ENCODE measurements around the gene POLR2A. TPM values are rescaled to one million over a fixed set of nuclear protein-coding genes. Genes with fewer than 3 reads are reported as not detected.

POLR2A gene
- total and polyA plus RNA-seq, 2 of the 13 experiments (the other 11 are each of a cell fraction or from before 2014, with no cell fraction given) = 17.8 to 18.3 TPM

DNA sequence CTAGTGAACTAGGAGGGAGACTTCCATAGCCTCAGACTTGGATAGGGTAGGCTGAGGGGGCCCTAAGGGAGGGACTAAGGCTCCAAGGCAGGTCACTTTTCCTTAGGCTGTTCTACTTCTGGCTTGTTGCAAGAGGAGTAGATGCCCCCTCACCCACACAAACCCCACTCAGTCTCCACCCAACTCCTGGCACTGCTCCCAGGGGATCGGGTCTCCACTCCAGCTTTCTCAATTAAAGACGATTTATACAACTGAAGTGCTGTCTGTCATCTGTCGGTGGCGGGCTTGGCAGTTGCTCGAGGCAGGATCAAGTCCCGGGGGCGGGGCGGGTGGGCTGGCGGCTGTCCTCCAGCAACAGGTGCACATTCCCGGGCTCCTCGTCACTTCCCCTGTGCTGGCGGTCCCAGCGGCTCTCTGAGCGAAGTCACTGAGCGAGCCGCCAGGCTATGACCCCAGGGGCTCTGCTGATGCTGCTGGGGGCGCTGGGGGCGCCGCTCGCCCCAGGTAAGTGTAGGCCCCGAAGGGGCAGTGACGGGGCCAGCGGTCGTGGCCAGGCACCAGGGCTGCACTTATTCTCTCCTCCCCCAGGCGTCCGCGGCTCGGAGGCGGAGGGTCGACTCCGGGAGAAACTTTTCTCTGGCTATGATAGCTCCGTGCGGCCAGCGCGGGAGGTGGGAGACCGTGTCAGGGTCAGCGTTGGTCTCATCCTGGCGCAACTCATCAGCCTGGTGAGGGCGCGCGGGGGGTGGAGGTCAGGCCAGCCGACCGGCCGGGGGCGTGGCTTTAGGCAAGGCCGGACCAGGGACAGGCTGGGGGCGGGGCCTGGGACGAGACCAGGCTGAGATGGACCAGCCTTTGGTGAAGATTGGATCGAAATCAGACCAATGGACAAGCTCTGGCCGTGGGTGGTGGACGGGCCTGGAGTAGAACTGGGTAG is 39.2 kb upstream of the POLR2A start, which contains the start of gene CHRNB1 (continued):
- TF ChIP-seq, protein P1, sequence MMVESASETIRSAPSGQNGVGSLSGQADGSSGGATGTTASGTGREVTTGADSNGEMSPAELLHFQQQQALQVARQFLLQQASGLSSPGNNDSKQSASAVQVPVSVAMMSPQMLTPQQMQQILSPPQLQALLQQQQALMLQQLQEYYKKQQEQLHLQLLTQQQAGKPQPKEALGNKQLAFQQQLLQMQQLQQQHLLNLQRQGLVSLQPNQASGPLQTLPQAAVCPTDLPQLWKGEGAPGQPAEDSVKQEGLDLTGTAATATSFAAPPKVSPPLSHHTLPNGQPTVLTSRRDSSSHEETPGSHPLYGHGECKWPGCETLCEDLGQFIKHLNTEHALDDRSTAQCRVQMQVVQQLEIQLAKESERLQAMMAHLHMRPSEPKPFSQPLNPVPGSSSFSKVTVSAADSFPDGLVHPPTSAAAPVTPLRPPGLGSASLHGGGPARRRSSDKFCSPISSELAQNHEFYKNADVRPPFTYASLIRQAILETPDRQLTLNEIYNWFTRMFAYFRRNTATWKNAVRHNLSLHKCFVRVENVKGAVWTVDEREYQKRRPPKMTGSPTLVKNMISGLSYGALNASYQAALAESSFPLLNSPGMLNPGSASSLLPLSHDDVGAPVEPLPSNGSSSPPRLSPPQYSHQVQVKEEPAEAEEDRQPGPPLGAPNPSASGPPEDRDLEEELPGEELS (CRISPR knock-in tag; IDR thresholded peaks at IDR 0.05) = peak; percentile 19; the same call in 1 of the 2 replicates
- TF ChIP-seq ZNF639 (CRISPR knock-in tag; conservative IDR thresholded peaks at IDR 0.05) (no peak), KDM1A (CRISPR knock-in tag; IDR thresholded peaks at IDR 0.05) (no peak; the same call in 1 of the 2 replicates), KDM5B (CRISPR knock-in tag; IDR thresholded peaks at IDR 0.05; ENCODE audit: borderline replicate concordance) (peak; percentile 87), SNRNP70 (IDR thresholded peaks at IDR 0.05; ENCODE audit: low read depth, low read length) (no peak), BHLHE40 (IDR thresholded peaks at IDR 0.05; ENCODE audit: low read length) (no peak), ZNF260 (CRISPR knock-in tag; IDR thresholded peaks at IDR 0.05; ENCODE audit: borderline replicate concordance, low read depth) (no peak), ZZZ3 (CRISPR knock-in tag; IDR thresholded peaks at IDR 0.05; ENCODE audit: borderline replicate concordance) (0 out of 2 replicates have a peak, but pooled peaks have one; percentile 36), SALL1 (CRISPR knock-in tag; IDR thresholded peaks at IDR 0.05) (no peak; the same call in 1 of the 2 replicates), ZNF296 (CRISPR knock-in tag; conservative IDR thresholded peaks at IDR 0.05) (no peak), KLF13 (CRISPR knock-in tag; IDR thresholded peaks at IDR 0.05) (no peak), ELF1 (CRISPR knock-in tag; IDR thresholded peaks at IDR 0.05) (peak; percentile 33; the same call in 1 of the 2 replicates), ZNF460 (CRISPR knock-in tag; IDR thresholded peaks at IDR 0.05; ENCODE audit: borderline replicate concordance) (no peak), PRDM4 (CRISPR knock-in tag; IDR thresholded peaks at IDR 0.05; ENCODE audit: borderline replicate concordance) (no peak), SCMH1 (CRISPR knock-in tag; IDR thresholded peaks at IDR 0.05; ENCODE audit: borderline replicate concordance) (no peak), TBL1XR1 (IDR thresholded peaks at IDR 0.05; ENCODE audit: borderline replicate concordance, low read length, partially characterized antibody) (peak; percentile 48), CREM (IDR thresholded peaks at IDR 0.05) (0 out of 2 replicates have a peak, but pooled peaks have one; percentile 19), CREM (CRISPR knock-in tag; IDR thresholded peaks at IDR 0.05) (no peak), ATAD3A (CRISPR knock-in tag; IDR thresholded peaks at IDR 0.05) (no peak), HDAC2 (CRISPR knock-in tag; IDR thresholded peaks at IDR 0.05) (no peak), NFE2L1 (CRISPR knock-in tag; IDR thresholded peaks at IDR 0.05; ENCODE audit: borderline replicate concordance) (no peak), ARID2 (CRISPR knock-in tag; IDR thresholded peaks at IDR 0.05; ENCODE audit: borderline replicate concordance) (no peak), ZKSCAN5 (CRISPR knock-in tag; IDR thresholded peaks at IDR 0.05) (no peak)
- TF ChIP-seq, protein P2, sequence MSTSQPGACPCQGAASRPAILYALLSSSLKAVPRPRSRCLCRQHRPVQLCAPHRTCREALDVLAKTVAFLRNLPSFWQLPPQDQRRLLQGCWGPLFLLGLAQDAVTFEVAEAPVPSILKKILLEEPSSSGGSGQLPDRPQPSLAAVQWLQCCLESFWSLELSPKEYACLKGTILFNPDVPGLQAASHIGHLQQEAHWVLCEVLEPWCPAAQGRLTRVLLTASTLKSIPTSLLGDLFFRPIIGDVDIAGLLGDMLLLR (CRISPR knock-in tag; IDR thresholded peaks at IDR 0.05) = no peak

Measured in HepG2 (cell line).